Caco-2 (cell line): ENCODE results near the gene ARL3. TPM values are rescaled to one million over a fixed set of nuclear protein-coding genes. Genes with fewer than 3 reads are reported as not detected.

ENCODE experiments used
- BruUV-seq: library from RNA; stranded (reverse); fragments of 400-500 nt; replicated peaks from 2 replicates; lab custom pipeline; 2021; lab: Mats Ljungman, UMichigan
- CTCF ChIA-PET: fragments of 300-600 bp; sonication (Branson Sonifier 250); formaldehyde crosslinking; loops from one replicate; lab custom pipeline; 2022; ENCODE audit warnings: antibody characterized with exemption; lab: Charles Lee
- POLR2A ChIA-PET: fragments of 300-600 bp; sonication (Branson Sonifier 250); formaldehyde crosslinking; loops from one replicate; lab custom pipeline; 2022; ENCODE audit warnings: antibody characterized with exemption; lab: Charles Lee
- DNase-seq, 2 experiments: peaks; one replicate each; pipeline versions ENCODE4 v3.0.0 to v3.0.0-alpha.2; 2020 to 2022
- H3K27me3 ChIP-seq: replicated peaks from 2 replicates; pipeline ENCODE4 v1.6.0; 2011; ENCODE audit warnings: low read length; ENCODE audit not compliant: control insufficient read depth, insufficient read depth
- H3K36me3 ChIP-seq: 2 replicates; pipeline ENCODE4 v1.5.1; 2011; ENCODE audit warnings: low read length; ENCODE audit not compliant: control insufficient read depth, insufficient read depth
- H3K4me1 ChIP-seq: fragments of 250-450 bp; sonication (Bioruptor Pico); 2 replicates; pipeline ENCODE4 v1.5.1; 2020; ENCODE audit warnings: mild to moderate bottlenecking
- H3K4me3 ChIP-seq: 2 replicates; pipeline ENCODE4 v1.5.1; 2011; ENCODE audit warnings: low read depth, mild to moderate bottlenecking, control low read depth, low read length
- H3K9me3 ChIP-seq: fragments of 250-450 bp; sonication (Bioruptor Pico); 2 replicates; pipeline ENCODE4 v1.5.1; 2020; ENCODE audit warnings: mild to moderate bottlenecking, moderate library complexity
- H3K27ac Mint-ChIP-seq: one replicate; pipeline ENCODE4 v1.8.0; 2022; ENCODE audit warnings: mixed read lengths; ENCODE audit not compliant: unreplicated experiment
- H3K27me3 Mint-ChIP-seq: one replicate; pipeline ENCODE4 v1.8.0; 2022; ENCODE audit warnings: mixed read lengths; ENCODE audit not compliant: insufficient read depth, unreplicated experiment
- H3K36me3 Mint-ChIP-seq: one replicate; pipeline ENCODE4 v1.8.0; 2022; ENCODE audit warnings: mild to moderate bottlenecking, mixed read lengths; ENCODE audit not compliant: insufficient read depth, unreplicated experiment
- H3K4me1 Mint-ChIP-seq: one replicate; pipeline ENCODE4 v1.8.0; 2022; ENCODE audit warnings: low read depth, mixed read lengths; ENCODE audit not compliant: unreplicated experiment
- H3K4me3 Mint-ChIP-seq: one replicate; pipeline ENCODE4 v1.8.0; 2022; ENCODE audit warnings: mild to moderate bottlenecking, moderate library complexity, mixed read lengths; ENCODE audit not compliant: unreplicated experiment
- H3K9me3 Mint-ChIP-seq: one replicate; pipeline ENCODE4 v1.8.0; 2022; ENCODE audit warnings: mixed read lengths; ENCODE audit not compliant: unreplicated experiment
- CTCF ChIP-seq, 2 experiments: fragments of 200-600 bp in 1 of 2; IDR thresholded peaks; 1 replicate in 1 of 2; 2 replicates in 1 of 2; pipeline versions ENCODE4 v1.5.1 to v1.8.0; 2011 to 2022; ENCODE audit warnings: antibody characterized with exemption in 1 of 2, control low read depth in 1 of 2, inconsistent platforms in 1 of 2, low read depth in 1 of 2, low read length in 1 of 2, mild to moderate bottlenecking in 1 of 2, moderate library complexity in 1 of 2; ENCODE audit not compliant: insufficient read depth in 1 of 2, severe bottlenecking in 1 of 2, unreplicated experiment in 1 of 2
- intact Hi-C: fragments of 100-400 bp; cut with micrococcal nuclease; formaldehyde crosslinking; loops from one replicate; pipeline ENCODE4 v1.10.0; 2022; ENCODE audit not compliant: unreplicated experiment
- total RNA-seq: library from RNA; stranded (reverse); gene quantifications from 2 replicates; pipeline ENCODE4 v1.2.3, GENCODE V29; 2022

The ARL3 gene
- total RNA-seq, 1 experiment from 2014 or later: 7.8 TPM

GRCh38 chr10:102701796-102702195 is 12.4 kb downstream of the ARL3 start:
- Mint-ChIP-seq H3K4me1 (peaks cover 9% of the 10 kb centered on the region), H3K36me3 (peaks cover 20% of the 10 kb centered on the region), H3K27ac (no peak overlapping the region), H3K9me3 (no peaks in the 10 kb centered on the region), H3K4me3 (no peak overlapping the region), H3K27me3 (no peaks in the 10 kb centered on the region)
- intact Hi-C loops: no loop called here
- POLR2A ChIA-PET: no interaction called here
- Histone ChIP-seq H3K36me3 (no peaks in the 10 kb centered on the region), H3K9me3 (no peaks in the 10 kb centered on the region), H3K4me1 (peaks cover 11% of the 10 kb centered on the region), H3K4me3 (no peak overlapping the region), H3K27me3 (no peaks in the 10 kb centered on the region)
- DNase-seq: no peak
- BruUV-seq: no TSS peak
- CTCF ChIA-PET: no interaction called here
- no peak for TF ChIP-seq CTCF (IDR thresholded peaks at IDR 0.05; ENCODE audit: insufficient read depth in 1 of 2, low read depth in 1 of 2, low read length in 1 of 2, severe bottlenecking in 1 of 2, unreplicated experiment in 1 of 2)

- no TSS peak for BruUV-seq
- Mint-ChIP-seq H3K4me1 (peaks cover 9% of the 10 kb centered on the region), H3K27me3 (no peaks in the 10 kb centered on the region), H3K27ac (no peak overlapping the region), H3K4me3 (no peak overlapping the region), H3K9me3 (no peaks in the 10 kb centered on the region), H3K36me3 (peaks cover 25% of the 10 kb centered on the region)
- intact Hi-C loops: no loop called here
- ChIA-PET CTCF (no interaction called here), POLR2A (no interaction called here)
- no peaks in the 10 kb centered on the region for H3K36me3 ChIP-seq
- H3K4me3 ChIP-seq: no peak overlapping the region
- H3K9me3 ChIP-seq: no peaks in the 10 kb centered on the region
- H3K4me1 ChIP-seq: peaks cover 11% of the 10 kb centered on the region
- TF ChIP-seq CTCF (IDR thresholded peaks at IDR 0.05; ENCODE audit: insufficient read depth in 1 of 2, low read depth in 1 of 2, low read length in 1 of 2, severe bottlenecking in 1 of 2, unreplicated experiment in 1 of 2): no peak
- no peaks in the 10 kb centered on the region for H3K27me3 ChIP-seq
- no peak for DNase-seq
These were observed 12.9 kb downstream of the ARL3 start for GRCh38 chr10:102701272-102701671.

GRCh38 chr10:102698894-102699293 is 15.3 kb downstream of the ARL3 start:
- intact Hi-C loops: no loop called here
- no peak for TF ChIP-seq CTCF (IDR thresholded peaks at IDR 0.05; ENCODE audit: insufficient read depth in 1 of 2, low read depth in 1 of 2, low read length in 1 of 2, severe bottlenecking in 1 of 2, unreplicated experiment in 1 of 2)
- no peak overlapping the region for H3K4me3 Mint-ChIP-seq
- Histone ChIP-seq H3K36me3 (no peaks in the 10 kb centered on the region), H3K9me3 (no peaks in the 10 kb centered on the region), H3K4me3 (no peak overlapping the region), H3K27me3 (no peaks in the 10 kb centered on the region), H3K4me1 (no peaks in the 10 kb centered on the region)
- peaks cover 35% of the 10 kb centered on the region for H3K36me3 Mint-ChIP-seq
- no peaks in the 10 kb centered on the region for H3K4me1 Mint-ChIP-seq
- H3K27me3 Mint-ChIP-seq: no peaks in the 10 kb centered on the region
- CTCF ChIA-PET: no interaction called here
- no peak overlapping the region for H3K27ac Mint-ChIP-seq
- POLR2A ChIA-PET: no interaction called here
- no TSS peak for BruUV-seq
- no peak for DNase-seq
- H3K9me3 Mint-ChIP-seq: no peaks in the 10 kb centered on the region
